GM19238 (cell line): ENCODE measurements around the gene HOXB7.
A peak's percentile ranks its signal among the peaks of the same experiment; 100 is the strongest.

Experiments used
- DNase-seq: peaks from one replicate; pipeline ENCODE4 v3.0.0; 2011; ENCODE audit warnings: low spot score; ENCODE audit not compliant: insufficient read length

Gene HOXB7

DNA sequence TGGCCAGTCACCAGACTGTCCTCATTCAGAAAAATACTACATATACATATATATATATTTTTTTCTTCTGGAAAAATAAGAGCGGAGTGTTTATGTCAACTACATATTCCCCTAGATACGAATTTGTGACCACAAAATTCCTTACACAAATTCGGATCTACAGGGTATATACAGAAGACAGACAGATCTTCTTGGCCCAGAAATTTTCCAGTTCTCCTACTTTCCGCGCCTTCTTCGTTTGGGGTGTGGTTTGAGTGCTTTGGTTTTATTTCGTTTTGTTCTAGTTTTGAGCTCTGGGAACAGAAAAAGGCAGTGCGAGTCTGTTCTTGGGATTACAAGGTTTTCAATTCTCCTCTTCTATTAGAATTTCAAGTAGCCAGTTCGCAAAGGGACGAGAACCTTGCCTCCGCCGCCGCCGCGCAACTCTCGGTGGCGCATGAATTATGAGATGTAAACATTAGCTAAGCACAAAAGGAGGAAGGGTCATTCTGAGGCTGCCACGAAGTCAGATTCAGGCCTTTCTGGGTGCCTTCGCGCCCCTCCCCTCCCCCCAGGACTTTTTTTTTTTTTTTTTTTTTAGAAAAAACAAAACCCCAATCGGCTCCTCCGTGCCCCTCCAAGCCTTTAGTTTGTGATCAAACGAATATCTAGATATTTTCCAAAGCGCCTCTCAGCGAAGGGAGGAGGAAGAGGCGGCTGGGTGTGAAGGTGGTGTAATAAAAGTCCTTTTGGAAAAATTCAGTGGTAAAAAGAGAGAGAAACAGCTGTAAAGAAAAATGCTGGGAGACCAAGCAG, 30.9 kb downstream of the HOXB7 start:
- no peak for DNase-seq

GRCh38 chr17:48579471-48579759, 31.4 kb downstream of the HOXB7 start:
- DNase-seq = no peak

GRCh38 chr17:48578616-48579470, 32.0 kb downstream of the HOXB7 start:
- no peak for DNase-seq

DNA sequence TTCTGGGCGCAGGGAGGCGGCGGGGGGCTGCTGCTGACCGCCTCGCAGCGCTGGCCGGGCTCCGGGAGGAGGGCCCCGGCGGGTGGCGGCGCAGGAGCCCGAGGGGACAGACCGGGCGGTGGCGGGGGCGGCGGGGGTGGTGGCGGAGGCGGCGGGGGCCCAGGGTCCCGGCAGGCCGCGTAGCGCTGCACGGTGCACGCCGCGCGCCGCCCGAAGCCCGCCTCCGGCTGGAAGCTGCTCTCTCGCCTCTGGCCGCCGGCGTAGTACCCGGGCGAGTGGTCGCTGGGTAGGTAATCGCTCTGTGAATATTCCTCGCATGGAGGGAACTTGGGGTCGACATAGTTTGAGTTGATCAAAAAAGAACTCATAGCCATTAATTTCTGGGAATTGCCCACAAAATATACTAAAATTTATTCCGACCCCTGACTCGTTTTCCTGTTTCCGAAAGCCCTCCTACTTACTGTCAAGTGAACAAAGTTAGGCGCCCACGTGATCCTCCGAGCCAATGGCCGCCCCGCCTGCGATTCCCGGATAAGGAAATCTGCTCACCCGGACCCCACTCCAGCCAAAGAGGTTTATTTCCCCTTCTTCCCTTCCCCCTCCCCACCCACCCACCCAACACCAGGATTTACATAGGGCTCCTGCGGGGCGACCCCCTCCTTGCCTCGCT, 32.7 kb downstream of the HOXB7 start, which contains the start of gene HOXB4:
TSS of gene HOXB4 (minus strand) at position 405 of the 670 bp plus-strand sequence. CDS start at position 374, 31 bp downstream.
- peak; percentile 82 for DNase-seq

- no peak for DNase-seq
Measured at GRCh38 chr17:48577330-48577945, 33.4 kb downstream of the HOXB7 start.

- no peak for DNase-seq
Measured at GRCh38 chr17:48576479-48577309, 34.1 kb downstream of the HOXB7 start.

GRCh38 chr17:48575673-48576478, 34.9 kb downstream of the HOXB7 start:
- DNase-seq = no peak

DNA sequence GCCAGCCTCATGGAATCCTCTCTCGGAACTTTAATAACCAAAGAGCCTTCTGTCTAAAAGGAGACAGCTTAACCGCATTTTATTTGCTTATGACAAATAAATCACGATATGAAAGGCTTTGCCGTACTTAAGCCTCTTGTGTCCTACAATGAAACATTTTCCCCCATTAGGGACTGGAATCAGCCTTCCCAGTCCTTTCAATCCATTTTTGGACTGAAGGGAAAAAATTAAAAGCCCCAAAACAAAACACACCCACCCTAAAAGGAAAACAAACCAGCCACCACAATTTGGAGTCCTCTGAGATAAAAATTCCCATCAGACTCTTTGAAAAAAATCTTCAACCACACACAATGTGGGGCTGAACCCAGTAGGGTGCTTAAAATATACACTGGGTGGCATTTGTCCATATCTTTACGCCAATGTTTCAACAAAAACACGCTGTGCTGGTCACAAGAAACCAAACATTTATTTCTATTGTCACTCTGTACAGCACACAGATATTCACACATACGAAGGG, 35.7 kb downstream of the HOXB7 start:
- no peak for DNase-seq

- DNase-seq = no peak
Measured at GRCh38 chr17:48574505-48575065, 36.2 kb downstream of the HOXB7 start.

DNA sequence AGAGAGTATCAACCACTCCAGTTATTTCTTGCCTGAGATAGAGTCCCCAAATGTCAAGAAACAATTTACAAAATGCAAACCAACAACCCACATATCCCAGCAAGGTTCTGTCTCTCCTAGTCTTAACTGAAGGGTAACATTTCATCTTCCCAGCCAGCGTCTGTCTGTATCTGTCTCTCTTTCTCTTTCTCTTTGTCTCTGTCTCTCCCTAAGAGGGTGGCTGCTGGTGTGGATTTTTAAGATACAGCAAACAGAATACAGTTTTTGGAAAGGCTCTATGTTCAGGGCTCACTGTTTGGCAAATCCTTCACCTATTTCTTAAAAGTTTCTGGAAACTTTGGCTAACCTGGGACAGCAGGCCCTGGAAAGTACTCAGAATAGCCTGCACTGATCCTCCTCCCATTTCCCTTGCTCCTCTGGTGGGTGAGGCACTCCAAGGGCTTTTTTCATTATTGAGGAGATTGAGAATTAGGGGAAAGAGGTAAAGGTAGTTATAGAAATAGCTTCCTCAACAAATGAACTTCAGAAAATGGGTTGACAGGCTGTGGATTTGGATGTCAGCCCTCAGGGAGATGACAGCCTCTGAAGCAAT, 38.9 kb downstream of the HOXB7 start:
- DNase-seq = no peak

- no peak for DNase-seq
Measured at GRCh38 chr17:48571024-48571818, 39.6 kb downstream of the HOXB7 start.

DNA sequence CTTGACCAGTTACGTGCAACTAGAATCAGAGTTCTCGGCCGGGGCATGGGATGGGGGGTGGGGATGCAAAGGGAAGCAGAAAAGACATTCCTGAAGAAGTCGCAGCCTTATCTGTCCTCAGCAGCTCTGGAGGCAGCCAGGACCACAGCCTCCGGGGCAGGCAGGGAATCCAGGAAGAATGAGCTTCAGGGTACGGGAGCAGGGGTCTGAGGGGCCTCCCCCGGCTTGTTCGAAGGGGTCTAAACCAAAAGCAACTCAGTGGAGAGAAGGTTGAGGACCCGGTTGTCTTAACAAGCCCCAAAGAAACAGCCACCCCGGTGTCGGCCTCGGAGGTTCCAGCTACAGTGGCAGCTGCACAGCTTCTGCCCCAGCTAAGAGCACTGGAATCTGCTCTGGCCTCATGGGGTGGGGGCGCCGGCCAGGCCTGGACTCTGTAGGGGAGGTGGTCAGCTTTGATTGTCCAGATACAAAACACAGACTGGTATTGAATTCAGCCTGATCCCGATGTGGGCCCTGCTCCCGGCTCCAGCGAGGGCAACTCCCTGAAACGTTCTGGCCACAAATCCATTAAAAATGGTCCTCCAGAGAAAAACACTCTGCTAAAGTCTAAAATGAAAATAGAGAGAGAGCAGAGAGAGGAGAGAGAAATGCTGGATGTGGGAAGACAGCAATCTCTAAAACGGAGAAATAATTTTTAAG, 40.3 kb downstream of the HOXB7 start:
- no peak for DNase-seq

- DNase-seq = no peak
Measured at GRCh38 chr17:48569674-48570324, 41.0 kb downstream of the HOXB7 start.

DNA sequence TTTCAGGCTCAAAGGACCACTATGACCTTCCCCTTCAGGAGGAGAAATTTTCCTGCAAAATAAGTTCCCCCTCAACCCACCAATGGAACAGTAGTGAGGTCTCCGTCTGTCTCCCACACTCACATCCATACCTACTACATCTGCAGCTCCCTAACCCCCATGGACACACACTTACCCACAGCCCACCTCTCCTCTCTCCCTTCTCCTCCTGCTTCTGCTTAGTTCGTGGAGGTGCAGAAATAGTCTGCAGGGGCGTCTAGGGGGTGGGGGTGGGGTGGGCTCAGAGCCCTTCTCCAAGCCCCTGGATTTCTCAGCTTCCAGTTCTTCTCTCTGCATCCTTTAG, 41.6 kb downstream of the HOXB7 start:
- DNase-seq = no peak

- DNase-seq = no peak
Measured at GRCh38 chr17:48568499-48569239, 42.1 kb downstream of the HOXB7 start.

- no peak for DNase-seq
Measured at GRCh38 chr17:48567646-48568354, 43.0 kb downstream of the HOXB7 start.
